GM21529 (cell line): ENCODE results near the gene SUPT6H.
"Not testable (repeated sequence)": the region's sequence is repeated elsewhere in the genome, so short reads cannot be mapped to it uniquely, and the experiment has no call there.

Source experiments
- ATAC-seq: cut with Tn5 transposase; IDR thresholded peaks from one replicate; pipeline ENCODE4 v1.9.1; 2021; ENCODE audit not compliant: unreplicated experiment

The SUPT6H gene

DNA sequence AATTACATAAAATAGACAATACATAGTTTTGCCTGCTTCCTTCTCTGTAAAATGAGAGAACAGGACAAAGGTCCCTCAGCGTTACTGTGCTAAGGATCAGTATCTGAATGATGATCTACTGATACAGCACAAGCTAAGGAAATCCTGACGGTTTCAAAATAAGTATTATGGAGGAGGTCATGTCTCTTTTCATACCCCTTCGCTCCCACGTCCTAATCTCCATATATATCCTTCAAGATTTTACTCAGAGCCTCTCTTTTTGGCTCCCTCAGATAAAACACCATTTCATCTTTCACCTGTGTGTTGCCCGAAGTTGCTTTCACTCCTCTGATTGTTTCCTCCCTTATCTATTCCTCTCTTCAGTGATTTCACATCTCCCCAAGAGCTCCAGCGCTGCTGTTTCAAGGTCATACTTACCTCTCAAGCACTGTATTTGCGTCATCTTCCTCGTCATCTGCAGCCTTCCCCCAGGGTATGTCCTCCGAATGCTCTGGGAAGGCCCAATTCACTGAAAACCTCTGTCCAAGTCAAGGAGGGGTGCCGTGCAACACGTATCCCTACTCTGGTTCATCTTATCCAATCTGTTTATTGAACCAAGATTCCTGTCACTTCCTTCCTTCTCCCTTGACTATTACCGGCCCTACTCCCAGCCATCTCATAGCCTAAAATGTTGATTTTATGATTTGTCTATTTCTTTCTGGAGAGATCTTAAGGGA is 15.8 kb upstream of the SUPT6H start:
- ATAC-seq: no peak

DNA sequence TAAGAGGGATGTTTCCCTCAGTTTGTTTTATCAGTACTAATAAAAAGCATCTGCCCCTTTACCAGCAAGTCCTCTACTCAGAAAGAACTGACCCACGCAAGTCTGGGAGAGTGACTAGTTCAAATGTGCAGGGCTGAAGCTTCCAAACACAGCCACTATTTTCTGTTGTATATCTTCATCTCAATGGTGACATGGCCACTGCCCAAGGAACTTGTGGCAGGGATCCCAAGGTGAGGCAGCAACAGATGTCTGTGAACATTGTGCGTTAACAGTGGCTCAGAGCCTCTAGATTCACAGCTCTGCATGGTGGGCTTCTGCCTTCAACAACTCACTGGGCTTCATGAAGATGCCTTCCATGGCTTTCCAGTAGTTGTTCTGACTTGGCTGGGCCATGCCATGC is 13.3 kb upstream of the SUPT6H start:
- no peak for ATAC-seq

DNA sequence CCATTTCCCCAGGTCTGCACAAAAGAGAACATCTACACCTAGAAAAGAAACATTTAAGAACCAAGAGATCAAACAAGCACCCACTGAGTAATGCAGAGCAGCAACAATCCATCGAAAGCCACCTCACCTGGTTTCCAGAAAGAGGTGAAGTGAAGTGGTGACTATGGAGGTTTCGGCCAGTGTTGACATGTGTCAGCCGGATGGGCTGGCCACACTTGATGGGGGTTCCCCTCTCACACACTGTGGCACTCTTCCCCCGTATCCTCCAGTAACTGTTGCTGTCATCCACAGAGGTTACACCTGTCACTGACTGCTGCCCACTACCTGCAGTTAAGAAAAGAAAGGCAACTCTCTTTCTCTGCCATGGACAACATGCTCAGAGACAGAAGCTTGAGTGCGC is 6.8 kb upstream of the SUPT6H start:
- no peak for ATAC-seq

DNA sequence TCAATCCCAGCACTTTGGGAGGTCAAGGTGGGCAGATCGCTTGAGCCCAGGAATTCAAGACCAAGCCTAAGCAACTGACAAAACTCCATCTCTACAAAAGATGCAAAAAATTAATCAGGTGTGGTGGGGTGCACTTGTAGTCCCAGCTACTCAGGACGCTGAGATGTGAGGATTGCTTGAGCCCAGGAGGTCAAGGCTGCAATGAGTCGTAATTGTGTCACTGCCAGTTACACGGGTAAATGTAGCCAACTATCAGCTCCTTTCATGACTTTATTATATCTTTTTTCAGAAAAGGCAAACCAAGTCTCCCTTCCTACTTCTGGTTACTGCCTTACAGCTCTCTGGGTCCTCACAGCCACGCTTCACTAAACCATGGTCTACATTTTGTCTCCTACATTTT is 4.2 kb upstream of the SUPT6H start:
- no peak for ATAC-seq

DNA sequence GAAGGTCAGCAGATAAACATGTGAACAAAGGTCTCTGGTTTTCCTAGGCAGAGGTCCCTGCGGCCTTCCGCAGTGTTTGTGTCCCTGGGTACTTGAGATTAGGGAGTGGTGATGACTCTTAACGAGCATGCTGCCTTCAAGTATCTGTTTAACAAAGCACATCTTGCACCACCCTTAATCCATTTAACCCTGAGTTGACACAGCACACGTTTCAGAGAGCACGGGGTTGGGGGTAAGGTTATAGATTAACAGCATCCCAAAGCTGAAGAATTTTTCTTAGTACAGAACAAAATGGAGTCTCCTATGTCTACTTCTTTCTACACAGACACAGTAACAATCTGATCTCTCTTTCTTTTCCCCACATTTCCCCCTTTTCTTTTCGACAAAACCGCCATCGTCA is 3.7 kb upstream of the SUPT6H start:
- ATAC-seq: not testable (repeated sequence)

DNA sequence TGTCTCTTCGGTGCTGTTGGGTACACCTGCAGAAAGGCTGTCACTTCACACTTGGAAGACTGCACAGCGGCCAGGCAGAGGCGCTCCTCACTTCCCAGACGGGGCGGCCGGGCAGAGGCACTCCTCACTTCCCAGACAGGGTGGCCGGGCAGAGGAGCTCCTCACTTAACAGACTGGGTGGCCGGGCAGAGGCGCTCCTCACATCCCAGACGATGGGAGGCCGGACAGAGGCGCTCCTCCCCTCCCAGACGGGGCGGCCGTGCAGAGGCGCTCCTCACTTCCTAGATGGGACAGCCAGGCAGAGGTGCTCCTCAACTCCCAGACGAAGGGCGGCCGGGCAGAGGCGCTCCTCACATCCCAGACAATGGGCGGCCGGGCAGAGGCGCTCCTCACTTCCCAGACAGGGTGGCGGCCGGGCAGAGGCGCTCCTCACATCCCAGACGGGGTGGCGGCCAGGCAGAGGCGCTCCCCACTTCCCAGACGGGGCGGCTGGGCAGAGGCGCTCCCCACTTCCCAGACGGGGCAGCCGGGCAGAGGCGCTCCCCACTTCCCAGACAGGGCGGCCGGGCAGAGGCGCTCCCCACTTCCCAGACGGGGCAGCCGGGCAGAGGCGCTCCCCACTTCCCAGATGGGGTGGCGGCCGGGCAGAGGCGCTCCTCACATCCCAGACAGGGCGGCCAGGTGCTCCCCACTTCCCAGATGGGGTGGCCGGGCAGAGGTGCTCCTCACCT is 3.1 kb upstream of the SUPT6H start:
- ATAC-seq: not testable (repeated sequence)

DNA sequence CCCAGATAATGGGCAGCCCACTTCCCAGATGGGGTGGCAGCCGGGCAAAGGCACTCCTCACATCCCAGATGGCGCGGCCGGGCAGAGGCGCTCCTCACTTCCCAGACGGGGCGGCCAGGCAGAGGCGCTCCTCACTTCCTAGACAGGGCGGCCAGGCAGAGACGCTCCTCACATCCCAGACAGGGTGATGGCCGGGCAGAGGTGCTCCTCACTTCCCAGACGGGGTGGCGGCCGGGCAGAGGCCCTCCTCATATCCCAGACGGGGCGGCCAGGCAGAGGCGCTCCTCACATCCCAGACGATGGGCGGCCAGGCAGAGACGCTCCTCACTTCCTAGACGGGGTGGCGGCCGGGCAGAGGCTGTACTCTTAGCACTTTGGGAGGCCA is 2.5 kb upstream of the SUPT6H start:
- ATAC-seq: not testable (repeated sequence)

DNA sequence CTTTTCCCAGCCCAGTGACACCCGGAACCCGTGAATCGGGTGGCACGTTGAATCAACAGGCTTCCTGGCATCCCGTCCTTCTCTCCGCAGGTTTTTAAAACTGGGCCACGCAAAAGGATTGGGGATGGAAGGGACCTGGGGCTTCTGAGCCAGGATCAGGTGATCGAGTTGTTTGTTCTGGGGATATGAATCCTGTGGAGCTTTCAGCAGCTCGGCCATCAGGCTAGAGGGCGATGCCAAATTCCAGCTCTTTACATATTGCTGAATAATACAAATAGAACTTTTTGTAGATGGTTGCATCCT is 473 bp downstream of the SUPT6H start:
- ATAC-seq: no peak

DNA sequence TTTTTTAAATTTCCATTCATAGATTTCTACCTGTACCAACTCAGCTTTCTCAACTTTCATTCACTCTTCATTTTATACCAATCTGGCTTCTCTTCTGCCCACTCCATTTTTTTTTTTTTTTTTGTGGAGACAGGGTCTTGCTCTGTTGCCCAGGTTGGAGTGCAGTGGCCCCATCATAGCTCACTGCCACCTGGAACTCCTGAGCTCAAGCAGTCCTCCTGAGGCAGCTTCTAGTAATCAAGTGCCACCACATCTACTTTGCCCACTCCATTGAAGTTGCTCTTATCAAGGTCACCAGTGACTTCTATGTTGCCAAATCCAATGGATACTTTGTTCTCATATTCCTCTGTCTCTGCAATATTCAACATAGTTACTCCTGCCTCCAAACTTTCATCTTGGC is 1.7 kb downstream of the SUPT6H start:
- ATAC-seq: no peak

DNA sequence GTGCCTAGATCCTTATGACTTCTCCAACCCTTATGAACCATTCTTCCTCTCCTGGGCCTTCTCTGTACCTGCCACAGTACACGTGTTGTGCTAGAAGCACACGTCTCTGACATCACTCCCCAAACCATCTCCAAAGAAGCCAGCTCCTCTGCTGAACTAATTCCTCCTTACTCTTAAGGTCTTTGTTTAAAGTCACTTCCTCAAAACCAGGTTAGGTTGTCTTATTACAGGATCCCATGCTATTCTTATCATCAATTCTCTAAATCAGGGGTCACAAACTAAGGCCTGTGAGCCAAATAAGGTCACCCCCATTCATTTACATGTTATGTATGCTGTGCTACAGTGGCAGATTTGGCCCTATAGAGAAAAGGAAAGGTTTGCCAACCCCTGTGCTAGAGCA is 4.0 kb downstream of the SUPT6H start:
- ATAC-seq: no peak

DNA sequence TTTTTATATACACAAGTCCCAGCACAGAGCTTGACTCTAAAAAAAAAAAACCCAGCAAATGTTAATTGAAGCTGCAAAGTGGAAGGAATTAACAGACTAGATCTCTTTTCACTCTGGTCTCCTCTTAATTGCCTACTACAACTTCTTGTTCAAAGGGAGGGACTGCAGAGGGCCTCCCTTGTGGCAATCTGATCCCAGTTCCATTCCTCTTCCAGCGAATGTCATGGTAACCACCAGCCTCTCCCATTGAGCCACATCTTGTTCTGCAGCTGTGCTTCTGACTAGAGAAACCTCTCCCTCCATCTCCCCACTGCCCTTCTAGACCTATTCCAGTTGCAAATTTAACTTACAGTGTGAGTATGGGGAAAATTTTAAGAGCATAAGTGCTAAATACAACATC is 5.9 kb downstream of the SUPT6H start:
- ATAC-seq: no peak

DNA sequence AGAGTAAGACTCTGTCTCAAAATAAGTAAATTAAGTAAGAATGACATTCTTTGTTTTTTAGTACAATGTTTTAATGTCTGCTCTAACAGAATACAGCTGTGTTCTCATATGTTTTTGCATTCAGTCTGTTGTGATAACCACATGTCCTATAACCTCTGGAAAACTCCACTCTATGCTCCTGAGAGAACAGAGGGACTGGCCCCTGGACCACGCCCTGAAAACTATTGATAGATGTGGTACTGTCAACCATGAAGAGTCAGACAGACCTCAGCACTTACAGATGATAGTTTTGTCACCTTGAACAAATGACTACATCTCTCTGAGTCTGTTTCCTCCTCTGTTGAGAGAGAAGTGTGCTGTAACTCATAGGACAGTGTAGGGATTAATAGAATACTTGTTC is 7.9 kb downstream of the SUPT6H start:
- no peak for ATAC-seq

DNA sequence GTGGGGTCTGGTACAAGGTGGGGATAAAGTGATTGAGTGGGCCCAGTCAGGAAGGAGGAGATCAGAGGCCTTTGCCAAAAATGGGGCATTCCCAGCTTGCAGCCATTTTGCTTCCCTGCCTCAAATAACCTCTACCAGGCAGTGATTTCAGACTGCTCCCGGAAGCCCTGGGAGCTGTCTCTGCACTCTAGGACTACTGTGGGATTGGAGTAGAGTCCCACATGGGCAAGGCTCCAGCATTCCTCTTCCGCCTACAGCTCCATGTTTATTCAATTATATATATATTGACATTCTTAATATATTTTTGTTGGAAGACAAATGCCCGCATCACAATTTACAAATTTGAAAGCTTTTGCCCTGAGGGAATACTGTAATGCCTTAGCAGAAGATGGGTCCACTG is 13.5 kb downstream of the SUPT6H start:
- no peak for ATAC-seq

DNA sequence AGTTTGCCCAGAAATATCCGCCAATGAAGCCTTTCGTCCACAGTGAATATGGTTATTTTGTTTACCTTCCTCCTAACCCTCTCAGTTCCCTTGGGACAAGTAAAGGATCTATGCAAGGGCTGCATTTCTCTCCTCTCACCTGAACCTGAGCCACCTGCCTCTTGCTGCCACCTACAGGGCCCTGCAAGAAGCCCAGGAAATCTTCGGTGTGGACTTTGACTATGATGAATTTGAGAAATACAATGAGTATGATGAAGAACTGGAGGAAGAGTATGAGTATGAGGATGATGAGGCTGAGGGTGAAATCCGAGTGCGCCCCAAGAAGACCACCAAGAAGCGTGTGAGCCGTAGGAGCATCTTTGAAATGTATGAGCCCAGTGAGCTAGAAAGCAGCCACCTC is 14.0 kb downstream of the SUPT6H start:
- ATAC-seq: no peak

DNA sequence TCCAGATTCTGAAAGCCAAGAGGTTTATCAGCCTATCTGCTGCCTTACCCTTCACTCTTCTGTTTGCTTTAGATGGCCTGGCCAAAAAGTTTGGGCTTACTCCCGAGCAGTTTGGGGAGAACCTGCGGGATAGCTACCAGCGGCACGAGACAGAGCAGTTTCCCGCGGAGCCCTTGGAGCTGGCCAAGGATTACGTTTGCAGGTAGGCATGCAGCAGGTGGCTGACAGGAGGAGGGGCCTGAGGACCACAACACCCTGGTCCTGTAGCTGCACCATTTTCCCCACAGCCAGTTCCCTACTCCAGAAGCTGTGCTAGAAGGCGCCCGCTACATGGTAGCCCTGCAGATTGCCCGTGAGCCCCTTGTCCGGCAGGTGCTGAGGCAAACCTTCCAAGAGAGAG is 20.6 kb downstream of the SUPT6H start:
- ATAC-seq: no peak

DNA sequence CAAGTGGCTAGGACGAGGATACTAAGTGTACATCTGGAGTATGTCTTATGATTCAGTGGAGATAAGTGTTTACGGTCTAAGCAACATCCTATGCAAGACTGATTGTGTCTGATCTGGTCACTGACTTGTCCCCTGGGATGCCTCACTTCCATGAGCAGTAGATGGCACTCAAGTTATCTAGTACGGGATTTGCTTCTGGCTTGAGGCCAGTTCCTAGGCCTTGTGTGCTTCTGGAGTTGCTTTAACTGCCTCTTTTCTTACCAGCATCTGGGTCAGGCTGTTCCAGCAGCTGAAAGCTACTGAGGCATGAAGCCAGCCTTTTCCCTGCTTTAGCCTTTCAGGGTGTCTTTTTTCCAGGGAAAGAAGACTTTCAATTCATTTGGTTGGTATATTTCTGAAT is 23.0 kb downstream of the SUPT6H start:
- ATAC-seq: no peak

DNA sequence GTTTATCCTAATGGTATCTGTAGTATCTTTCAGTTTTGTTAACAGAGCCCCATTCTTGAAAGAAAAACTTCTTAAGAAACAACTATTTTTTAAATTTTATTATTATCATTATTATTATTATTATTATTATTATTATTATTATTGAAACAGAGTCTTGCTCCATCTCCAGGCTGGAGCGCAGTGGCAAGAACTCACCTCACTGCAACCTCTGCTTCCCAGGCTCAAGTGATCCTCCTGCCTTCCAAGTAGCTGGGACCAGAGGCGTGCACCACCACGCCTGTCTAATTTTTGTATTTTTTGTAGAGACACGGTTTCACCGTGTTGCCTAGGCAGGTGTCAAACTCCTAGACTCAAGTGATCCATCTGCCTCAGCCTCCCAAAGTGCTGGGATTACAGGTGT is 23.4 kb downstream of the SUPT6H start:
- ATAC-seq: no peak

DNA sequence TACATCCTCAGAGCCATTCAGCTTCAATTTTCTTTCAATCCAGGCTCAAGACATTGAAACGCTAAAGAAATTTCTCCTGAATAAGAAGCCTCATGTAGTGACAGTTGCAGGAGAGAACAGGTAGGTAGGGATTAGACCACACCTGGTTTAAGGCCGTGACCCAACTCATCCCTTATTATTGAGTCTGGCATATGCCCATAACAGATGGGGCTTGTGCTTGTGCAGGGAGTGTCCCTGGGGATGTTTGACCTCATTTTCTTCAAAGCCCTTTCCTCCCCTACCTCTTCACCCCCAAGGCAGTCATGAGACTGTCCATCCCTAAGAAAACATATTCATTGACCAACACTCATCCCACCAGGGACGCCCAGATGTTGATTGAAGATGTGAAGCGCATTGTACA is 24.3 kb downstream of the SUPT6H start:
- ATAC-seq: no peak

DNA sequence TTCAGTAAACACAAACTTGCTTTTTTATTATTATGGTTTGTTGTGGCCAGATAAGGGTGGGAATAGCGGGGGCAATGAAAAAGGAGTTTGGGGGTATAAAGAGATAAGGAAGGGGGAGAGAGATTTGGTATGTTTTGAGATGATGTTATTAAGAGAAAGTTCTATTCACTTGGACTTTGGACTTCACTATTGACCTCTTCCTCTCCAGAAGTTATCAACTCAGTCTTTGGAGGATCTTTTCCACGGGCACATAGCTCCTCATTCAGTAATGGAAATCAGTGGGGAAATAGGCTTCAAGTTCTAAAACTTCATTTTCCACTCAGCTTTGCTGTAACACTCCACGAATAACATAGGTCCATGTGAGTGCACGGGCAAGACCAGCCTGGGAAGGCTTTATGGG is 26.5 kb downstream of the SUPT6H start:
- no peak for ATAC-seq

DNA sequence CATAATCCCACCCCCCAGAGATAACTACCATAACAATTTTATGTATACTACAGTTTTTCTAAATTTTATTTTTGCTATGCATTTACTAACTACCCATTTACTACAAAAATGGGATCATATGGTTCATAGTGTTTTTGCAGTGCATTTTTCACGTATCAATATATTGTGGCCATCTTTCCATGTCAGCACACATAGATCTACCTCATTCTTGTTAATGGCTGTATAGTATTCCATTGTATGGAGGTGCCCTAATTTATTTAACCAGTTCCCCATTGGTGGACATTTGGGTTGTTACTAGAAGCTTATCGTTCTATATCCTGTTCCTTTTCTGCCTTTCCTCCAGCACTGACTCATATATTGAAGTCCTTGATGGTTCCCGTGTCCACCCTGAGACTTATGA is 27.0 kb downstream of the SUPT6H start:
- no peak for ATAC-seq

DNA sequence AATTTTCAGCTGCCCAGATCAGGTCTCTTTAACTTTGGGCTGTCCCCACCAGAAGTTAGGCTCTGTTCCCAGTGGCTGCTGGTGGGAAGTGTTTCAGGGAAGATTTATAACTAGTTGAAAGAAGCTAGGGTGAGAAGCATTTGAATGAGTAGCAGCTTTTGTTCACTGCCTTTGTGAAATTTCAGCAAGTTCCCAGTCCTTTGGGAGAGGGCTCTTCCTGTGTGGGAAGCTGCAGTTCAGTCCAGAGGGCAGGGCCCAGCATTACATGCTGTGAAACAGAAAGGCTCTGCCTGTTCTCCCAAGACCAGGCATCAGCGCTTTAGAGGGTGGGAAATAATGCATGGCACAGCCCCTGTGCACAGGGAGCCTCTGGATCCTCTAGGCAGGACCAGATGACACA is 31.9 kb downstream of the SUPT6H start:
- no peak for ATAC-seq

DNA sequence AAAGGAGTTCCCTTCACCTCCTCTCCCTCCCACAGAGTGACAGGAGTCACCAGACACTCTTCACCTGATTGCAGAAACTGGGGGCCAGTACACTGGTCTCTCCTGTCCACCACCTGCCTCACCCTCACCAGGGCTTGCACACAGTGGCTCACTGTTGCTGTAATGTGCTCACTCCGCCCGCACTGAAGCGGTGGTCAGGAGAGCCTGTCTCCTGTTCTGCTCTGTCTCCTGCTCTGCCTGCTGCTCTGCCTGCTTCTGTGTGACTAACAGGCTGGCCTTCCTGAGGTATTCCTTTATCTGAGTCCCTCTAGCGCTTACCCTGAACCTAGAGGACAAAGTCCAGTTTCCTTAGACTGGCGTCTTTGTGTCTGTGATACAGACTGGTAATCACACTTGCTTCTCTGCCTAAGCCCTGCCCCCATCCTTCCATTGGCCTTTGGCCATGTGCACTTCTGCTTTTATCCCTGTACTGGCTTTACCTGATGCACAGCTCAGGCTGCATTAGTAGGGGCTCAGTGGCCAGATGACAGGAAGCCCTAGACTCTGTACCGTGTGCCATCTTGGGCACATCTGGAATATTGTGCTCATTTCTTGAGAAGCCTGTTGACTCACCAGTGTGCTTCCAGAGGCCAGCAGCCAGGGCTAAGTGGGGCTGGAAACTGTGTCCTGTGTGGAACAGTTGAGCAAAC is 36.4 kb downstream of the SUPT6H start:
- no peak for ATAC-seq

DNA sequence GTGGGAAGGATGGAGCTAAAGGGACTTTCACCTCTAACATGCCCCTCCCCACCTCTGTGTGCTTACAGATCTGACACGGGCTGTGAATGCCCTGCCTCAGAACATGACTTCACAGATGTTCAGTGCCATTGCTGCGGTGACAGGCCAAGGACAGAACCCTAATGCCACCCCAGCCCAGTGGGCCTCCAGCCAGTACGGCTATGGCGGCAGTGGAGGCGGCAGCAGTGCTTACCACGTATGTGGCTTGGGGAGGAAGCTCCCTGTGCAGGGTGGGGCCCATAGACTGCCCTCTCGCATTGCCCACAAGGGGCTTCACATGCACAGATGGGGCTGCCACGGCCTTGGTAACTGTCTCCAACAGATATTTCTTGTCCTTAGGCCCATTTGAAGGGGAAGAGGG is 38.3 kb downstream of the SUPT6H start:
- ATAC-seq: no peak
